ENCODE results near the gene DCD.
"Not testable (repeated sequence)": the region's sequence is repeated elsewhere in the genome, so short reads cannot be mapped to it uniquely, and the experiment has no call there.

DCD gene

GRCh38 chr12:54666008-54666407 is 17.8 kb upstream of the DCD start:
- DNase-seq (ENCODE audit: low read depth) = no peak
- TF ChIP-seq CTCF (IDR thresholded peaks at IDR 0.05; ENCODE audit: control insufficient read depth, extremely low read depth, insufficient read depth) = no peak
- H3K4me3 ChIP-seq (ENCODE audit: low read depth, low read length) = no peak overlapping the region

GRCh38 chr12:54665022-54665635 is 17.0 kb upstream of the DCD start:
- not testable (repeated sequence) for H3K4me3 ChIP-seq (ENCODE audit: low read depth, low read length); DNase-seq (ENCODE audit: low read depth)

GRCh38 chr12:54663603-54664002 is 15.4 kb upstream of the DCD start:
- no peak overlapping the region for H3K4me3 ChIP-seq (ENCODE audit: low read depth, low read length)
- no peak for DNase-seq (ENCODE audit: low read depth)
- no peak for TF ChIP-seq CTCF (IDR thresholded peaks at IDR 0.05; ENCODE audit: control insufficient read depth, extremely low read depth, insufficient read depth)

- TF ChIP-seq CTCF (IDR thresholded peaks at IDR 0.05; ENCODE audit: control insufficient read depth, extremely low read depth, insufficient read depth) = no peak
- DNase-seq (ENCODE audit: low read depth) = no peak
Measured at GRCh38 chr12:54662026-54662425, 13.9 kb upstream of the DCD start.

GRCh38 chr12:54661048-54661447 is 12.9 kb upstream of the DCD start:
- no peak for DNase-seq (ENCODE audit: low read depth)
- no peak overlapping the region for H3K4me3 ChIP-seq (ENCODE audit: low read depth, low read length)
- TF ChIP-seq CTCF (IDR thresholded peaks at IDR 0.05; ENCODE audit: control insufficient read depth, extremely low read depth, insufficient read depth) = no peak

More at GRCh38 chr12:54662026-54662425, 13.9 kb upstream of the DCD start:
- H3K4me3 ChIP-seq (ENCODE audit: low read depth, low read length) = no peak overlapping the region

GRCh38 chr12:54660320-54660962 is 12.3 kb upstream of the DCD start:
- H3K4me3 ChIP-seq (ENCODE audit: low read depth, low read length) = no peak overlapping the region
- DNase-seq (ENCODE audit: low read depth) = no peak
- TF ChIP-seq CTCF (IDR thresholded peaks at IDR 0.05; ENCODE audit: control insufficient read depth, extremely low read depth, insufficient read depth) = no peak

- DNase-seq (ENCODE audit: low read depth) = no peak
- H3K4me3 ChIP-seq (ENCODE audit: low read depth, low read length) = no peak overlapping the region
- TF ChIP-seq CTCF (IDR thresholded peaks at IDR 0.05; ENCODE audit: control insufficient read depth, extremely low read depth, insufficient read depth) = peak; percentile 71
Measured at GRCh38 chr12:54658306-54659264, 10.4 kb upstream of the DCD start.

Measured in LNCaP clone FGC (cell line).